Right atrium auricular region (tissue), 2 donors: ENCODE measurements around the gene CERK. TPM values are rescaled to one million over a fixed set of nuclear protein-coding genes. Genes with fewer than 3 reads are reported as not detected.
"Not testable (repeated sequence)": the region's sequence is repeated elsewhere in the genome, so short reads cannot be mapped to it uniquely, and the experiment has no call there.

Source experiments
- DNase-seq: peaks from one replicate; pipeline ENCODE4 v3.0.0-alpha.2; 2019; ENCODE audit warnings: low spot score
- H3K27ac ChIP-seq, 2 donors: fragments of 200-600 bp; sonication (generic); 1 replicate in 1 of 2; 2 replicates in 1 of 2; pipeline ENCODE4 v1.5.1; 2016 to 2019
- H3K27me3 ChIP-seq, 2 donors: fragments of 200-600 bp; sonication (generic); one replicate each; pipeline versions ENCODE4 v1.5.1 to v1.6.0; 2017 to 2019
- H3K36me3 ChIP-seq: fragments of 200-600 bp; sonication (generic); one replicate; pipeline ENCODE4 v1.5.1; 2016
- H3K4me1 ChIP-seq, 2 donors: fragments of 200-600 bp; sonication (generic); one replicate each; pipeline versions ENCODE4 v1.5.1 to v1.6.0; 2017 to 2019
- H3K4me3 ChIP-seq, 2 donors: fragments of 200-600 bp; sonication (generic); 1 replicate in 1 of 2; 2 replicates in 1 of 2; pipeline ENCODE4 v1.5.1; 2017 to 2019; ENCODE audit warnings: mild to moderate bottlenecking in 1 of 2, moderate library complexity in 1 of 2
- H3K9me3 ChIP-seq, 2 donors: fragments of 200-600 bp; sonication (generic); one replicate each; pipeline ENCODE4 v1.5.1; 2019
- CTCF ChIP-seq, 2 donors: fragments of 200-600 bp; sonication (generic); IDR thresholded peaks; one replicate each; pipeline ENCODE4 v1.5.1; 2019; ENCODE audit warnings: antibody characterized with exemption in 2 of 2
- total RNA-seq, 2 donors: library from RNA; depleted of rRNA; stranded (reverse); fragments of >200 nt; gene quantifications; one replicate each; pipeline ENCODE4 v1.1.0, GENCODE V29; 2016

The CERK gene
- total RNA-seq, 2 donors from 2014 or later, result 46.0 to 59.8 TPM

- Histone ChIP-seq H3K4me1 (peaks cover 0 to 87% of the 10 kb centered on the region in 2 donors), H3K9me3 (no peaks in the 10 kb centered on the region), H3K36me3 (no peaks in the 10 kb centered on the region), H3K27ac (peak overlapping the region; percentile 88 to 93), H3K4me3 (no peak overlapping the region), H3K27me3 (no peaks in the 10 kb centered on the region)
- TF ChIP-seq CTCF (IDR thresholded peaks at IDR 0.05), result no peak
- no peak for DNase-seq
These were observed 87.8 kb downstream of the CERK start for GRCh38 chr22:46650078-46650810.

- Histone ChIP-seq H3K27me3 (no peaks in the 10 kb centered on the region), H3K27ac (peak overlapping the region; percentile 88 to 93), H3K9me3 (no peaks in the 10 kb centered on the region), H3K4me1 (peaks cover 0 to 86% of the 10 kb centered on the region in 2 donors), H3K4me3 (no peak overlapping the region), H3K36me3 (no peaks in the 10 kb centered on the region)
- DNase-seq, result peak; percentile 66
- no peak for TF ChIP-seq CTCF (IDR thresholded peaks at IDR 0.05)
These were observed 88.6 kb downstream of the CERK start for GRCh38 chr22:46649141-46650077.

- H3K27me3 ChIP-seq, H3K9me3 ChIP-seq: not testable (repeated sequence)
These were observed 89.7 kb downstream of the CERK start for GRCh38 chr22:46648225-46648820.

GRCh38 chr22:46646531-46647215 lies 91.4 kb downstream of the CERK start:
- no peak for DNase-seq
- Histone ChIP-seq H3K4me3 (no peak overlapping the region), H3K4me1 (peaks cover 0 to 65% of the 10 kb centered on the region in 2 donors), H3K27me3 (no peaks in the 10 kb centered on the region), H3K27ac (peak overlapping the region; percentile 30 to 67), H3K9me3 (no peaks in the 10 kb centered on the region), H3K36me3 (peaks cover 6% of the 10 kb centered on the region)
- no peak for TF ChIP-seq CTCF (IDR thresholded peaks at IDR 0.05)

More at GRCh38 chr22:46648225-46648820, 89.7 kb downstream of the CERK start:
- peak overlapping the region in 1 of 2 donors; percentile 67 for H3K27ac ChIP-seq
- peaks cover 0 to 75% of the 10 kb centered on the region in 2 donors for H3K4me1 ChIP-seq
- not testable (repeated sequence) for H3K4me3 ChIP-seq, H3K36me3 ChIP-seq, DNase-seq

GRCh38 chr22:46642840-46643480 lies 95.1 kb downstream of the CERK start:
- peaks cover 0 to 68% of the 10 kb centered on the region in 2 donors for H3K4me1 ChIP-seq
- not testable (repeated sequence) for H3K27ac ChIP-seq, H3K4me3 ChIP-seq, H3K9me3 ChIP-seq, H3K27me3 ChIP-seq, DNase-seq, H3K36me3 ChIP-seq

GRCh38 chr22:46641811-46642266 lies 96.2 kb downstream of the CERK start:
- H3K9me3 ChIP-seq, result no peaks in the 10 kb centered on the region
- H3K4me3 ChIP-seq, result no peak overlapping the region
- no peak for DNase-seq
- H3K36me3 ChIP-seq, result peaks cover 6% of the 10 kb centered on the region
- no peak for TF ChIP-seq CTCF (IDR thresholded peaks at IDR 0.05)
- no peaks in the 10 kb centered on the region for H3K27me3 ChIP-seq
- H3K27ac ChIP-seq, result peak overlapping the region in 1 of 2 donors; percentile 60
- H3K4me1 ChIP-seq, result peaks cover 0 to 58% of the 10 kb centered on the region in 2 donors
